A673 (cell line): ENCODE data around the gene PPP2R5C. TPM values are rescaled to one million over a fixed set of nuclear protein-coding genes. Genes with fewer than 3 reads are reported as not detected.

Experiments used
- BruUV-seq: library from RNA; stranded (reverse); fragments of 400-500 nt; replicated peaks from 2 replicates; lab custom pipeline; 2021; lab: Mats Ljungman, UMichigan
- CTCF ChIA-PET: fragments of 300-600 bp; sonication (Branson Sonifier 250); formaldehyde crosslinking; loops from one replicate; lab custom pipeline; 2022; ENCODE audit warnings: antibody characterized with exemption; lab: Charles Lee
- POLR2A ChIA-PET: fragments of 300-600 bp; sonication (Branson Sonifier 250); formaldehyde crosslinking; loops from one replicate; lab custom pipeline; 2022; ENCODE audit warnings: antibody characterized with exemption; ENCODE audit not compliant: low non-redundant PET; lab: Charles Lee
- DNase-seq: peaks from one replicate; pipeline ENCODE4 v3.0.0-alpha.2; 2015; ENCODE audit warnings: low spot score
- H3K27ac ChIP-seq: fragments of 200-600 bp; sonication (generic); 2 replicates; pipeline ENCODE4 v1.5.1; 2016; ENCODE audit warnings: mixed run types, low read depth, mild to moderate bottlenecking, mixed read lengths, antibody characterized with exemption, low read length; ENCODE audit not compliant: poor library complexity, severe bottlenecking
- H3K27me3 ChIP-seq: fragments of 200-600 bp; sonication (generic); replicated peaks from 2 replicates; pipeline ENCODE4 v1.6.1; 2017; ENCODE audit warnings: mixed run types, low read depth, mild to moderate bottlenecking, mixed read lengths, antibody characterized with exemption, low read length; ENCODE audit not compliant: insufficient read depth, poor library complexity
- H3K36me3 ChIP-seq: fragments of 200-600 bp; sonication (generic); 2 replicates; pipeline ENCODE4 v1.6.1; 2016; ENCODE audit warnings: mixed run types, mild to moderate bottlenecking, mixed read lengths, antibody characterized with exemption, low read length; ENCODE audit not compliant: insufficient read depth, poor library complexity, severe bottlenecking
- H3K4me1 ChIP-seq: fragments of 200-600 bp; sonication (generic); 2 replicates; pipeline ENCODE4 v1.6.1; 2017; ENCODE audit warnings: mixed run types, mild to moderate bottlenecking, mixed read lengths, antibody characterized with exemption, low read length; ENCODE audit not compliant: insufficient read depth, poor library complexity, severe bottlenecking
- H3K4me3 ChIP-seq: fragments of 200-600 bp; sonication (generic); 2 replicates; pipeline ENCODE4 v1.5.1; 2016; ENCODE audit warnings: low read depth, mixed run types, mild to moderate bottlenecking, mixed read lengths, low read length; ENCODE audit not compliant: poor library complexity, severe bottlenecking
- H3K9me3 ChIP-seq: fragments of 200-600 bp; sonication (generic); 2 replicates; pipeline ENCODE4 v1.6.1; 2016; ENCODE audit warnings: mixed run types, low read depth, mild to moderate bottlenecking, mixed read lengths, antibody characterized with exemption, low read length; ENCODE audit not compliant: poor library complexity, severe bottlenecking
- CTCF ChIP-seq: fragments of 300-800, 200-600 bp; sonication (generic); conservative IDR thresholded peaks from 2 replicates; pipeline ENCODE4 v1.5.1; 2017; ENCODE audit warnings: low read depth, mild to moderate bottlenecking, antibody characterized with exemption, low read length, moderate library complexity, mixed read lengths
- EZH2 ChIP-seq: fragments of 200-600 bp; sonication (generic); IDR thresholded peaks from 2 replicates; pipeline ENCODE4 v1.6.1; 2017; ENCODE audit warnings: borderline replicate concordance, low read depth, mild to moderate bottlenecking, mixed read lengths, antibody characterized with exemption, low read length; ENCODE audit not compliant: poor library complexity, severe bottlenecking
- intact Hi-C: fragments of 100-400 bp; cut with micrococcal nuclease; formaldehyde crosslinking; loops from one replicate; pipeline ENCODE4 v1.10.0; 2022; ENCODE audit not compliant: unreplicated experiment
- total RNA-seq: library from RNA; stranded (reverse); gene quantifications from 2 replicates; pipeline ENCODE4 v1.2.3, GENCODE V29; 2021

Gene PPP2R5C
- total RNA-seq, 1 experiment from 2014 or later: 113 TPM

GRCh38 chr14:101873076-101873825 is 111.7 kb downstream of the PPP2R5C start:
- POLR2A ChIA-PET: no interaction called here
- Histone ChIP-seq H3K36me3 (no peaks in the 10 kb centered on the region), H3K9me3 (no peaks in the 10 kb centered on the region), H3K27ac (no peak overlapping the region), H3K4me1 (peaks cover 8% of the 10 kb centered on the region), H3K27me3 (no peaks in the 10 kb centered on the region), H3K4me3 (no peak overlapping the region)
- no TSS peak for BruUV-seq
- TF ChIP-seq EZH2 (no peak), CTCF (no peak)
- intact Hi-C loops: no loop called here
- CTCF ChIA-PET: no interaction called here
- no peak for DNase-seq

GRCh38 chr14:101873991-101874390 is 112.5 kb downstream of the PPP2R5C start:
- no peak for DNase-seq
- TF ChIP-seq CTCF: no peak
- no peak for TF ChIP-seq EZH2
- Histone ChIP-seq H3K27ac (no peak overlapping the region), H3K9me3 (no peaks in the 10 kb centered on the region), H3K27me3 (no peaks in the 10 kb centered on the region), H3K4me3 (no peak overlapping the region), H3K4me1 (peaks cover 8% of the 10 kb centered on the region), H3K36me3 (no peaks in the 10 kb centered on the region)
- BruUV-seq: no TSS peak
- ChIA-PET POLR2A (no interaction called here), CTCF (no interaction called here)
- intact Hi-C loops: no loop called here

- H3K27ac ChIP-seq: no peak overlapping the region
- H3K9me3 ChIP-seq: no peaks in the 10 kb centered on the region
- H3K4me3 ChIP-seq: no peak overlapping the region
- H3K36me3 ChIP-seq: no peaks in the 10 kb centered on the region
- BruUV-seq: no TSS peak
- POLR2A ChIA-PET: no interaction called here
- no peak for DNase-seq
- CTCF ChIA-PET: no interaction called here
- TF ChIP-seq EZH2 (no peak), CTCF (no peak)
- peaks cover 8% of the 10 kb centered on the region for H3K4me1 ChIP-seq
- intact Hi-C loops: no loop called here
- no peaks in the 10 kb centered on the region for H3K27me3 ChIP-seq
These were observed 113.7 kb downstream of the PPP2R5C start for GRCh38 chr14:101875041-101875726.
